Left lung (tissue), 10 donors: ENCODE measurements around the gene CACNG7. TPM values are rescaled to one million over a fixed set of nuclear protein-coding genes. Genes with fewer than 3 reads are reported as not detected.

ENCODE experiments used
- ATAC-seq: fragments of 200-7000 bp; cut with Tn5 transposase; one replicate; pipeline ENCODE4 v1.9.1; 2020; ENCODE audit warnings: moderate library complexity
- DNase-seq, 4 donors: peaks; one replicate each; pipeline ENCODE4 v3.0.0-alpha.2; 2013 to 2020
- H3K27ac ChIP-seq, 2 donors: fragments of 200-600 bp; sonication (generic) in 1 of 2; one replicate each; pipeline versions ENCODE4 v1.5.0 to v1.8.0; 2020 to 2021
- H3K27me3 ChIP-seq, 2 donors: fragments of 200-600 bp; sonication (generic) in 1 of 2; one replicate each; pipeline versions ENCODE4 v1.5.0 to v1.8.0; 2020 to 2021
- H3K36me3 ChIP-seq, 2 donors: fragments of 200-600 bp; sonication (generic) in 1 of 2; one replicate each; pipeline versions ENCODE4 v1.5.0 to v1.8.0; 2020 to 2021
- H3K4me1 ChIP-seq, 2 donors: fragments of 200-600 bp; one replicate each; pipeline ENCODE4 v1.8.0; 2021
- H3K4me3 ChIP-seq, 2 donors: fragments of 200-600 bp; sonication (generic) in 1 of 2; one replicate each; pipeline versions ENCODE4 v1.5.0 to v1.8.0; 2020 to 2021; ENCODE audit warnings: mild to moderate bottlenecking in 1 of 2
- H3K9me3 ChIP-seq, 2 donors: fragments of 200-600 bp; sonication (generic) in 1 of 2; one replicate each; pipeline versions ENCODE4 v1.5.0 to v1.8.0; 2020 to 2021
- CTCF ChIP-seq, 2 donors: fragments of 200-600 bp; sonication (generic) in 1 of 2; IDR thresholded peaks; one replicate each; pipeline versions ENCODE4 v1.5.0 to v1.8.0; 2021; ENCODE audit warnings: antibody characterized with exemption in 2 of 2
- intact Hi-C, 2 donors: fragments of 100-400 bp; cut with DNase I; formaldehyde crosslinking; loops; one replicate each; pipeline versions ENCODE4 v1.11.2 to v1.14.2; 2022
- polyA plus RNA-seq, 6 donors: library from polyadenylated mRNA; unstranded; fragments of 120-200 nt; gene quantifications; one replicate each; pipeline ENCODE4 v1.2.1, GENCODE V29; 2013; ENCODE audit not compliant: insufficient read length in 6 of 6
- total RNA-seq, 2 donors: library from RNA; stranded (reverse); fragmentation: NEBNext Ultra II Directional; extraction: Animal tissue kit (Norgen Biotek cat#: 25700); gene quantifications; one replicate each; pipeline ENCODE4 v1.2.1, GENCODE V29; 2021
- donor health status: DM: no; HTN: yes; CAD: no.
- donor health status: DM: no; HTN: no; CAD: no.

The CACNG7 gene
- total and polyA plus RNA-seq, 8 donors: 0.06 TPM; not detected in 7

- ATAC-seq: peak; percentile 75
- Histone ChIP-seq H3K4me1 (peaks cover 0 to 21% of the 10 kb centered on the region in 2 donors), H3K9me3 (no peaks in the 10 kb centered on the region), H3K27ac (no peak overlapping the region), H3K27me3 (peaks cover 48 to 96% of the 10 kb centered on the region in 2 donors), H3K4me3 (no peak overlapping the region), H3K36me3 (no peaks in the 10 kb centered on the region)
- DNase-seq: peak in 2 of 4 donors; percentile 52 to 92
- intact Hi-C loops: loop anchor here in 1 of 2 donors (10.0 kb wide), 1 partner anchor 118 kb away; no protein-coding TSS in a partner anchor
- peak; percentile 78 to 91 for TF ChIP-seq CTCF (IDR thresholded peaks at IDR 0.05)
Observed at GRCh38 chr19:53906211-53907192, 2.6 kb upstream of the CACNG7 start.

DNA sequence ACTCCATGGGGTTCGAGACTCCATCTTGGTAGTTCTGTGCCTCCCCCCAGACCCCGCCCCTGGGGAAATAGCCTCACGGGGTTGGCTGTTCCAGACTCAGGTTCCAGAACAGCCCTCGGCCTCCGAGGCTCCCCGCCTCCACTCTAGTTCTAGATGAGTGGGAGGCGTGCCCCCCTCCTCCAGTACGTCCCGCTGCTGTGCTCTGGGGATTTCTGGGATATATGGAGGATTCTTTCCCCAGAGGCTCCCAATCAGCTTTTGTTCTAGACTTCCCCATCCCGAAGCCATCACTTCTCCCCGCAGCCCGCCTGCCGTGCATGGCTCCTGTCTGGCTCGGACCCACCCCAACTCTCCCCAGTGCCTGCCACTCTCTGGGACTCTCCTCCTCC lies 1.9 kb upstream of the CACNG7 start:
- DNase-seq (no peak), ATAC-seq (no peak)
- intact Hi-C loops: loop anchor here in 1 of 2 donors (10.0 kb wide), 1 partner anchor 118 kb away; no protein-coding TSS in a partner anchor
- TF ChIP-seq CTCF (IDR thresholded peaks at IDR 0.05): no peak
- H3K36me3 ChIP-seq: no peaks in the 10 kb centered on the region
- H3K4me3 ChIP-seq: no peak overlapping the region
- H3K9me3 ChIP-seq: no peaks in the 10 kb centered on the region
- H3K4me1 ChIP-seq: peaks cover 0 to 21% of the 10 kb centered on the region in 2 donors
- H3K27me3 ChIP-seq: peaks cover 48 to 96% of the 10 kb centered on the region in 2 donors
- no peak overlapping the region for H3K27ac ChIP-seq

DNA sequence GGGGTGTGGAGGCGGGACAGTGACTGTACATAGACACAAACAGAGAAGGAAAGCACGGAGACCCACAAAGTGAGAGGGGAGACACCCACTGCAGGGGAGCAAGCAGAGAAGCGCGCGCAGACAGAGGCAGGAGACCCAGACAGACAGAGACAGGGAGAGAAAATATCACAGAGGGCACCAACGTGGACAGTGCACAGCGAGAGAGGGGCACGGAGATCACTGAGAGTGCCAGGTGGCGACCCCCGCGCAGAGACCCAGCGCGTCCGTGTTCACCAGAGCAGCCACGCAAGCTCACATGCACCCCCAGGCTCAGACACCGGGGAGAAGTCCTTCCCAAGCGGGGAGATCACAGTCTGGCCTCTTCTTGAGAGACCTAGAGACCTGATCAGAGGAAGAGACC lies 1.4 kb upstream of the CACNG7 start:
- Histone ChIP-seq H3K4me1 (peaks cover 0 to 21% of the 10 kb centered on the region in 2 donors), H3K27me3 (peaks cover 48 to 96% of the 10 kb centered on the region in 2 donors), H3K4me3 (no peak overlapping the region), H3K9me3 (no peaks in the 10 kb centered on the region), H3K27ac (no peak overlapping the region), H3K36me3 (no peaks in the 10 kb centered on the region)
- TF ChIP-seq CTCF (IDR thresholded peaks at IDR 0.05): no peak
- DNase-seq (no peak), ATAC-seq (no peak)
- intact Hi-C loops: loop anchor here in 1 of 2 donors (10.0 kb wide), 1 partner anchor 117 kb away; no protein-coding TSS in a partner anchor

DNA sequence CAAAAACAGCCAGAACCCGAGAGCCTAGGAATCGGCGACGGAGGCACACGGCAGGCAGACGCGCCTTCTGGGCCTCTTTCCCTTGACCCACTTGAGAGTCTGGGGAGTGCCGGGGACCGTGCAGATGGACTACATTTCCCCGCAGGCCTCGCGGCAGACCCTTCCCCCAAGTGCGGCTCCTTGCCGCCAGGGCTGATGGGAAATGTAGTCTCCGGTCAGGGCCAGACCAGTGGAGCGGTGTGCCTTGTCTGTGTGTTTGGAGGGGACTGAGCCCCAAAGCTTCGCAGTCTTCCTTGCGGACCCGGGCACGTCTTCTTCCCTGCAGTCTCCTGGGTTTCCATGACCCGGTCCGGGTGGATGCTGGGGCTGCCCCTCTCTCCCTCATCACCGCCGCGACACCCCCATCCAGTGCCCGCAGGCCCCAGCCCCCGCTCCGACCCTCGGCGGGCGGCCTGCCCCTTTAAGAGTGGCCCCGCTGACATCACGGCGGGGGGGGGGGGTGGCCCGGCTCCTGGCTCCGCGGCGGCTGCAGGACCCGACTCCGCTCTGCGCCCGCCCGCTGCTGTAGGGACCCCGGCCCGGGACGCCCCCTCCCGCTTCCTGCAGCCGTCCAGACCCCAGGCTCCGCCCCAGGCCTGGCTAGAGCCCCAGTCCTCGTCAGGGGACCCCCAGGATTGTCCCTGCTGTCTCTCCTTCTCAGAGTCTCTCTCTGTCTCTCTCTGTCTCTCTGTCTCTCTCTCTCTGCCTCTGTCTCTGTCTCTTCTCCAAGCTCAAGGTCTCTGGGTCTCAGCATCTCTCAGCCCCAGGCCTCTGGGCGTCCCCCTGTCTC lies 758 bp upstream of the CACNG7 start:
- no peak for TF ChIP-seq CTCF (IDR thresholded peaks at IDR 0.05)
- no peaks in the 10 kb centered on the region for H3K9me3 ChIP-seq
- no peaks in the 10 kb centered on the region for H3K36me3 ChIP-seq
- H3K27me3 ChIP-seq: peaks cover 48 to 96% of the 10 kb centered on the region in 2 donors
- peaks cover 0 to 21% of the 10 kb centered on the region in 2 donors for H3K4me1 ChIP-seq
- no peak overlapping the region for H3K27ac ChIP-seq
- peak in 1 of 4 donors; percentile 30 for DNase-seq
- ATAC-seq: peak; percentile 72
- intact Hi-C loops: loop anchor here in 1 of 2 donors (10.0 kb wide), 1 partner anchor 116 kb away; no protein-coding TSS in a partner anchor
- no peak overlapping the region for H3K4me3 ChIP-seq
